GM19452 (cell line): ENCODE measurements around the gene LARP1.
"Not testable (repeated sequence)": the region's sequence is repeated elsewhere in the genome, so short reads cannot be mapped to it uniquely, and the experiment has no call there.

ENCODE experiments used
- ATAC-seq: cut with Tn5 transposase; IDR thresholded peaks from one replicate; pipeline ENCODE4 v1.9.1; 2021; ENCODE audit not compliant: unreplicated experiment

The LARP1 gene

GRCh38 chr5:154759868-154760267, 4.7 kb downstream of the LARP1 start:
- ATAC-seq, result not testable (repeated sequence)

DNA sequence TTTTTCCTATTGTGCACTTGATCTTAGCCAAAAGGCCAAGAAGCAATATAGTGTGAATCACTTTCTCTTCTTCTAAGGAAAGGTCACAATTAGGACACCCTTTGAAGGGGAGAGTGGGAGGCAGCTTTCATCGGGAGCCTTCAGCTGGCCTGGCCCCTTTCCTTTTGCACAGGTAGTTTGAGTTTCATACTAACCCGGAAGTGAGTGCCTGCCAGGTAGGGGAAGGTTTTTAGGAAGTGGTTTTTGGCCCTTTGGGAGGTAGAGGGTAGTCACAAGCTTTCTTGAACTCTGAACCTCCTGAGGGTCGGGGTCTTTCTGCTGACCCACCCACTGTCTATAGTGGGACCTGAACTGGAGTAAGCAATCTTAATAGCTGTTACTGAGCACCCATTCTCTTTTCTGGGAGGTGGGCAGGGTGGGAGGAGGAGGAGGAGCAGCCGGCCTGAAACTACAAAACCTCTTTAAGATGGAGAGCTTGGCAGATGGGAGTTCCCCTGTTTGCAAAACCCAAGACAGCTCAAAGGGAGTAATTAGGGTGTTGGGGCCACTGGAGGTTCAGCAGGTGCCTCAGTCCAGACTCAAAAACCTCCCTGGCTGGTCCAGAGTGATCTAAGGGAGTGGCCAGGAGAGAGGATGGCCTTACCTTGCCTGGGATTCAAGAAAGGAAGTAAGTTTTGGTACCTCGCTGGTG, 6.0 kb downstream of the LARP1 start:
- peak; percentile 36 for ATAC-seq

DNA sequence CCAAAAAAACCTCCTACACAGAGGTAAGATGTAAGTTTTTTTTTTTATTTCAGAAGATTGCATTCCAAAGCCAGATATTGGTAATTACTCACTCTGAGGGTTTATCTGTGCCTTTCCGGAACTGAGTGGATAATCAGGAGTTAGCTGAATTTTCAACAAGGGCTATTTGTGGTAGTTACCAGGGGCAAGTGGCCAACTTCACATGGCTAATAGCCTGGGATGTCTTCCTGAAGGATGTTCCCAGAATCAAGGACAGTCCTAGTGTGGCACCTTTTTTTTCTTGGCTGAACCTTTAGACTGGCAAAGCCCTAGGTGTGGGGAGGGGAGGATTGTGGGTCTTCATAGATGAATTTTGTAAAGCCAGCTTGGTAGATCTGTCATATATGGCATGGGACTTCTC, 7.1 kb downstream of the LARP1 start:
- no peak for ATAC-seq

DNA sequence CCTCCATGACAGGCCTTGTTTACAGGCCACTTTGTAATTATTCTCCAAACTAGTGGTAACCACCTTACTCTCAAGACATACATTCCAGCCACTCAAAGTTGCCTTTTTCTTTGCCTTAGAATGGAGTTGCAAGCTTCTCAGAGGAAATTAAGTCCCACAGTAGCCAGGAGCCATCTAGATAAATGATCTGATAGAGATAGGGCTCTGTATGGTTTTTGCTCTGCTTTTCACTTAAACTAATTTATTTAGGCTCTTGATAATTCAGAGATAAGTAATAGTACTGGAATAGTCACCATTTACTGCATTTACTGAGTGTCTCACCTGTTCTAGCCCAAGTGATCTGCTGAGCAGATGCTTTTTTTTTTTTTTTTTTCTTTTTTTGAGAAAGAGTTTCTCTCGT, 7.5 kb downstream of the LARP1 start:
- ATAC-seq, result no peak

GRCh38 chr5:154764967-154765366, 9.8 kb downstream of the LARP1 start:
- ATAC-seq, result no peak

DNA sequence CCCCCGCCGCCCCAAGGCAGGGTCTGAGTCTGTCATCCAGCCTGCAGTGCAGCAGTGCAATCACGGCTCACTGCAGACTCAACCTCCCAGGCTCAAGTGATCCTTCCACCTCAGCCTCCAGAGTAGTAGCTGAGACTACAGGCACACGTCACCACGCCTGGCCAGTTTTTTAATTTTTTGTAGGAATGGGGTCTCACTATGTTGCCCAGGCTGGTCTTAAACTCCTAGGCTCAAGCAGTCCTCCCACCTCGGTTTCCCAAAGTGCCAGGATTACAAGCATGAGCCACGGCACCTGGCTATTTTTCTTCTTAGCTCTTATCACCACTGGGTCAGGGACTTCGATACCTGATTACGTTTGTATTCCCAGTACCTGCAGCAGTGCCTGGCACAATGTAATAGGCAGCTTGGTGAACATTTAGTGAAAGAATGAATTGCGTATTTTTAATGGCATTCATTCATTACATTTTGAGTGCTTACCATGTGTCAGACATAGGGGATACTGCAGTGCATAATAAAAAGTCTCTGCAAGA, 10.3 kb downstream of the LARP1 start:
- ATAC-seq, result no peak

GRCh38 chr5:154766558-154767281, 11.5 kb downstream of the LARP1 start:
- no peak for ATAC-seq

- ATAC-seq, result no peak
These were observed 12.4 kb downstream of the LARP1 start for GRCh38 chr5:154767576-154767975.

GRCh38 chr5:154768207-154768606, 13.0 kb downstream of the LARP1 start:
- no peak for ATAC-seq

- ATAC-seq, result no peak
These were observed 14.9 kb downstream of the LARP1 start for GRCh38 chr5:154770111-154770510.

- ATAC-seq, result no peak
These were observed 16.3 kb downstream of the LARP1 start for GRCh38 chr5:154771383-154771901.

- ATAC-seq, result no peak
These were observed 18.1 kb downstream of the LARP1 start for GRCh38 chr5:154773326-154773725.

- ATAC-seq, result no peak
These were observed 21.0 kb downstream of the LARP1 start for GRCh38 chr5:154776167-154776566.

DNA sequence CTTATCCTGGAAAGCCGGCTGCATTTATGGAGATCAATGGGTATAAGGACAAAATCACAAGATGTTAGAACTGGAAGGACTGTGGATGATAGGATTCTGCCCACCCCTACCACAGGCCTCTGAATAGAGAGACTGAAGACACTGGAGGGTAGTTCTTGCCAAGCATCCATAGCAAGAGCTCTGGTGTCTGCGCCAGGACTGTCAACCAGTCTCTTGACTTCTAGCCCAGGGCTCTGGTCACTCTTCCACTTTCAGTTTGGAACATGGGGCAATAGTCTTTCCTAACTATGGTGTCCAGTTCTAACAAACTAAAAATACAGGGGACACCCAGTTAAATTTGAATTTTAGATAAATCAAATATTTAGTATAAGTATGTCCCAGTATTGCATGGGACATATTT, 23.4 kb downstream of the LARP1 start:
- no peak for ATAC-seq

- ATAC-seq, result no peak
These were observed 23.9 kb downstream of the LARP1 start for GRCh38 chr5:154779105-154779504.

- no peak for ATAC-seq
These were observed 25.0 kb downstream of the LARP1 start for GRCh38 chr5:154780128-154780527.

DNA sequence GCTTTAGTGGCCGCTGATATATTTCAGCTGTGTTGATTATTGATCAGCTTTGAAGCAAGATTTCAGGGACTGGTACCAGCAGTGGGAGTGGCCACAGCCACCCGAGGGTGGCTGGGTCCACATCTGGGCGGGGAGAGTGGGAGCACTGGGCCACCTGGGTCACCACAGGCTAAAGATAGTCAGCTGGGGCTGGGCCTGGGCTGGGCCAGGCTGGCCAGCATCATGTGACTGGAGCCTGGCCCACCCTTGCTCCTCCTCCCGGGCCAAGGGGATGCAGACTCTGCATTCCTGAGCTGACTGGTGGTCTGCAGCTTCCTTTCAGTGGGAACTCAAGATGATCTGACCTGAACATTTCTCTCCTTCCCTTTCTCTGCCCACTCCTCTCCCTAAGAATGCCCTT, 27.1 kb downstream of the LARP1 start:
- no peak for ATAC-seq

DNA sequence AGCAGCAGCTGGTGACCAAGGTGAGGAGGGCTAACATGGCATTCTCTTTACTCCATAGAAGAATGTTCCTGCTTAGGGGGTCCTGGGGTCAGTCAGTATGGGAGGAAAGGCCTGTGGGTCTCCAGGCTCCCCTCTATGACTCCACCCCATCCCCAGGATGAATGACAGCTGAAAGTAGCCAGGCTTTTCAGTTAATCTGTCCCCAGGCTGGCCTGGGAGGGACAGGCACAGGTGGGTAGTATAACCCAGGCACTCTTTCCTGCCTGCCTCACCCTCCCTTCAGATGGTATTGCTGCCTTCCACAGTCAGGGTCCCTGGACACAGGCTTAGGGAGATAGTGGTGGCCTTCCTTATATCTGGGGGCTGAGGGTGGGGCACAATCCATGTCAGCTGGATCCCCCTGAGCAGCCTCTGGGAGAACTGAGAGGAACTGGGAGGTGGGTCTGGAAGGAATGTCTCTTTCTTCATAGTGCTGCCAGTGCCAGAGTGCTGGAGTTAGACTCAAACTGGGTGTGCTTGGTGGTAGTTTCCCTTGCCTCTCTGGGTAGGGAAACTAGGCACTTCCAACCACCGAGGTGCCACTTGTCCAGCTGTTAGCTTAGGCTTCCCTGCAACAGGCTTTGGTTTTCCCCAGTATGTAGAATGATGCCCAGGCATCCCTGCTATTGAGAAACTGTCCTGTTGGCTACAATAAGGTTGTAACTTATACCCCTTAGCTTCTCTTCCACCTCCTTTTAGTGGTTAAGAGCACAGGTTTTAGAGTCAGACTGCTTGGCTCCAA, 27.8 kb downstream of the LARP1 start:
- peak; percentile 8 for ATAC-seq

DNA sequence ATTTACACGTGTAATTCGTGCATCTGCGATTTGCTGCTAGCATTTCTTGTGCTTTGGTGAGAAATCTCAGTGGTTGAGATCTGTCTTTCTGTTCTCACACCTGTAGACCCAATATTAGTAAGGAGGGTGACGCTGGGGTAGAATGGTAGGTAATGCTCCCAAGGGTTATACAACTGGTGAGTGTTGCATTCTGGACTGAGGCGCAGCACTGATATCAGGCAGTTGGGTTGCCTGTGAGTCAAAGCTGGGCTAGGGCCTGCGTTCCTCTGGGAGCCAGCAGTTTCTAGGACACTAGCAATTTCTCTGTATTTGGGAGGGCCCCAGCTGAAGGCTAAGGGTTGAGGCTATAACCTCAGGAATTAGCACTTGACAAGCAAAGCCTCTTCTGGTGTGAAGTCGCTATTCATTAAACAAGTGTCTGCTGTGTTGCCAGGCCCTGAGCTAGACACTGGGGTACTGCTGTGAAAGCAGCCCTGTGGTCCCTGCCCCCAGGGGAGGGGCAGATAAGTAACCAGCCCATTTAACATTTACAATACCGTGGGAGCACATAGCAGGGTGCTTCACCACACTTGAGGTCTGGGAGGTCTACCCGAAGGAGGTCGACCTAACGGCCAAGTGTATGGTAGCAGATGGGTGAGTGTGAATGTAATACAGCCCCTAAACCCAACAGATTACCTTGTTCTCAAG, 28.7 kb downstream of the LARP1 start:
- peak; percentile 46 for ATAC-seq

GRCh38 chr5:154784856-154785255, 29.7 kb downstream of the LARP1 start:
- ATAC-seq, result no peak

- no peak for ATAC-seq
These were observed 31.2 kb downstream of the LARP1 start for GRCh38 chr5:154786414-154786813.
